Gastroesophageal sphincter (tissue), 3 donors: ENCODE data around the gene SLC25A13.

Experiments
- CTCF ChIP-seq, 4 experiments: fragments of 200-600 bp in 2 of 4; fragments of 450-650 bp in 2 of 4; sonication (generic) in 1 of 4; IDR thresholded peaks; one replicate each; pipeline ENCODE4 v1.5.1; 2017 to 2019; ENCODE audit warnings: antibody characterized with exemption in 4 of 4, mild to moderate bottlenecking in 2 of 4, moderate library complexity in 2 of 4
- POLR2AphosphoS5 ChIP-seq: sonication (generic); formaldehyde crosslinking; IDR thresholded peaks from one replicate; pipeline ENCODE4 v1.6.1; 2017; ENCODE audit warnings: antibody characterized with exemption

- TF ChIP-seq CTCF (IDR thresholded peaks at IDR 0.05), result no peak
- TF ChIP-seq POLR2AphosphoS5, result no peak
Observed at GRCh38 chr7:96187735-96188134, 134.2 kb downstream of the SLC25A13 start.
